ENCODE data around the gene ASPHD2. TPM values are rescaled to one million over a fixed set of nuclear protein-coding genes. Genes with fewer than 3 reads are reported as not detected.

ASPHD2 gene
- total and polyA plus RNA-seq, 2 of the 13 experiments (the other 11 are each of a cell fraction or from before 2014, with no cell fraction given), result 0.04 TPM

GRCh38 chr22:26479792-26480610 lies 50.9 kb downstream of the ASPHD2 start (continued):
- TF ChIP-seq SNAPC5 (CRISPR knock-in tag; IDR thresholded peaks at IDR 0.05; ENCODE audit: borderline replicate concordance) (no peak), KMT2A (CRISPR knock-in tag; IDR thresholded peaks at IDR 0.05) (peak; percentile 56; the same call in 1 of the 2 replicates), REL (CRISPR knock-in tag; conservative IDR thresholded peaks at IDR 0.05) (no peak), ZNF383 (CRISPR knock-in tag; IDR thresholded peaks at IDR 0.05; ENCODE audit: borderline replicate concordance) (no peak), CREB1 (IDR thresholded peaks at IDR 0.05) (no peak), CREB1 (CRISPR knock-in tag; IDR thresholded peaks at IDR 0.05) (peak; percentile 58; the same call in 1 of the 2 replicates), DMTF1 (CRISPR knock-in tag; IDR thresholded peaks at IDR 0.05) (no peak), TAF1 (CRISPR knock-in tag; IDR thresholded peaks at IDR 0.05) (peak; percentile 32; the same call in 1 of the 2 replicates), ZKSCAN5 (CRISPR knock-in tag; IDR thresholded peaks at IDR 0.05) (no peak), ZNF382 (CRISPR knock-in tag; IDR thresholded peaks at IDR 0.05; ENCODE audit: borderline replicate concordance) (no peak), ZNF782 (CRISPR knock-in tag; IDR thresholded peaks at IDR 0.05; ENCODE audit: borderline replicate concordance) (no peak), CSRNP1 (CRISPR knock-in tag; IDR thresholded peaks at IDR 0.05) (no peak)

Measured in HepG2 (cell line).